Hepatocyte (in vitro differentiated cells): ENCODE data around the gene ARMC2.

Experiments
- EZH2 ChIP-seq: fragments of 200-600 bp; sonication (generic); IDR thresholded peaks from 2 replicates; pipeline ENCODE4 v1.6.1; 2016; ENCODE audit warnings: antibody characterized with exemption, mild to moderate bottlenecking, borderline replicate concordance
- TF ChIP-seq, protein P1 (sequence below): fragments of 200-600 bp; sonication (generic); IDR thresholded peaks from 2 replicates; pipeline ENCODE4 v1.5.1; 2016; ENCODE audit warnings: antibody characterized with exemption, mild to moderate bottlenecking; ENCODE audit not compliant: poor library complexity

DNA sequence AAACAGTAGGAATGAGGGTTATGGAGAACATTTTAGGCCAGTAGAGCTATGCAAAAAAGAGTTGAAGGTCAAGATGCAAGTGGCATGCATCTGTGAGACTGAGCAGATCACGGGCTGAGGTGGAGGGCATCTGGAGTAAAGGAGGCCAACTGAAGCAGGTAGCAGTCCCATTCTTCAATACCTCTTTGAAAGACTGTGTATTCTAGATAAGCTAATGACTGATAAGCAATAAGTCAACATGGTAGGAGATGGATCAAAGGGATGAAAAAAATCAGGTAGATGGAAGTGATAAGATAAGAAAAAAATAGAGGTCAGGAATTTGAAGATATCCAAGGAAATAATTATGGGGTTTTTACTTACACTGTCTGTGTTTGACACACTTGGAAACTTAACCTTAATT is 55.6 kb downstream of the ARMC2 start:
- TF ChIP-seq, protein P1, sequence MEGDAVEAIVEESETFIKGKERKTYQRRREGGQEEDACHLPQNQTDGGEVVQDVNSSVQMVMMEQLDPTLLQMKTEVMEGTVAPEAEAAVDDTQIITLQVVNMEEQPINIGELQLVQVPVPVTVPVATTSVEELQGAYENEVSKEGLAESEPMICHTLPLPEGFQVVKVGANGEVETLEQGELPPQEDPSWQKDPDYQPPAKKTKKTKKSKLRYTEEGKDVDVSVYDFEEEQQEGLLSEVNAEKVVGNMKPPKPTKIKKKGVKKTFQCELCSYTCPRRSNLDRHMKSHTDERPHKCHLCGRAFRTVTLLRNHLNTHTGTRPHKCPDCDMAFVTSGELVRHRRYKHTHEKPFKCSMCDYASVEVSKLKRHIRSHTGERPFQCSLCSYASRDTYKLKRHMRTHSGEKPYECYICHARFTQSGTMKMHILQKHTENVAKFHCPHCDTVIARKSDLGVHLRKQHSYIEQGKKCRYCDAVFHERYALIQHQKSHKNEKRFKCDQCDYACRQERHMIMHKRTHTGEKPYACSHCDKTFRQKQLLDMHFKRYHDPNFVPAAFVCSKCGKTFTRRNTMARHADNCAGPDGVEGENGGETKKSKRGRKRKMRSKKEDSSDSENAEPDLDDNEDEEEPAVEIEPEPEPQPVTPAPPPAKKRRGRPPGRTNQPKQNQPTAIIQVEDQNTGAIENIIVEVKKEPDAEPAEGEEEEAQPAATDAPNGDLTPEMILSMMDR, result no peak
- TF ChIP-seq EZH2, result no peak
